ENCODE results near the gene TMED10. TPM values are rescaled to one million over a fixed set of nuclear protein-coding genes. Genes with fewer than 3 reads are reported as not detected.
A peak's percentile ranks its signal among the peaks of the same experiment; 100 is the strongest.
"Not testable (repeated sequence)": the region's sequence is repeated elsewhere in the genome, so short reads cannot be mapped to it uniquely, and the experiment has no call there.

The TMED10 gene
- total RNA-seq, 6 experiments from 2014 or later = 370 to 494 (median 430) TPM

GRCh38 chr14:75153295-75153694, 23.1 kb downstream of the TMED10 start:
- H3K27me3 Mint-ChIP-seq (ENCODE audit: insufficient read depth) = no peaks in the 10 kb centered on the region

GRCh38 chr14:75151851-75152250, 24.6 kb downstream of the TMED10 start:
- H3K4me1 Mint-ChIP-seq (ENCODE audit: low read depth) = peaks cover 47% of the 10 kb centered on the region
- peaks cover 18% of the 10 kb centered on the region for H3K36me3 Mint-ChIP-seq (ENCODE audit: low read depth)
- no peak for DNase-seq
- no peaks in the 10 kb centered on the region for H3K27me3 Mint-ChIP-seq (ENCODE audit: insufficient read depth)
- no peak overlapping the region for H3K27ac Mint-ChIP-seq
- H3K9me3 Mint-ChIP-seq = no peaks in the 10 kb centered on the region
- TF ChIP-seq, protein P1, sequence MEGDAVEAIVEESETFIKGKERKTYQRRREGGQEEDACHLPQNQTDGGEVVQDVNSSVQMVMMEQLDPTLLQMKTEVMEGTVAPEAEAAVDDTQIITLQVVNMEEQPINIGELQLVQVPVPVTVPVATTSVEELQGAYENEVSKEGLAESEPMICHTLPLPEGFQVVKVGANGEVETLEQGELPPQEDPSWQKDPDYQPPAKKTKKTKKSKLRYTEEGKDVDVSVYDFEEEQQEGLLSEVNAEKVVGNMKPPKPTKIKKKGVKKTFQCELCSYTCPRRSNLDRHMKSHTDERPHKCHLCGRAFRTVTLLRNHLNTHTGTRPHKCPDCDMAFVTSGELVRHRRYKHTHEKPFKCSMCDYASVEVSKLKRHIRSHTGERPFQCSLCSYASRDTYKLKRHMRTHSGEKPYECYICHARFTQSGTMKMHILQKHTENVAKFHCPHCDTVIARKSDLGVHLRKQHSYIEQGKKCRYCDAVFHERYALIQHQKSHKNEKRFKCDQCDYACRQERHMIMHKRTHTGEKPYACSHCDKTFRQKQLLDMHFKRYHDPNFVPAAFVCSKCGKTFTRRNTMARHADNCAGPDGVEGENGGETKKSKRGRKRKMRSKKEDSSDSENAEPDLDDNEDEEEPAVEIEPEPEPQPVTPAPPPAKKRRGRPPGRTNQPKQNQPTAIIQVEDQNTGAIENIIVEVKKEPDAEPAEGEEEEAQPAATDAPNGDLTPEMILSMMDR (IDR thresholded peaks at IDR 0.05) = no peak
- H3K4me3 Mint-ChIP-seq = no peak overlapping the region

More at GRCh38 chr14:75153295-75153694, 23.1 kb downstream of the TMED10 start:
- H3K4me1 Mint-ChIP-seq (ENCODE audit: low read depth) = peaks cover 39% of the 10 kb centered on the region
- H3K36me3 Mint-ChIP-seq (ENCODE audit: low read depth) = peaks cover 17% of the 10 kb centered on the region
- no peaks in the 10 kb centered on the region for H3K9me3 Mint-ChIP-seq
- no peak overlapping the region for H3K4me3 Mint-ChIP-seq
- no peak for DNase-seq
- H3K27ac Mint-ChIP-seq = no peak overlapping the region
- TF ChIP-seq, protein P1 (IDR thresholded peaks at IDR 0.05) = no peak

- Mint-ChIP-seq H3K4me1 (ENCODE audit: low read depth) (peaks cover 46% of the 10 kb centered on the region), H3K36me3 (ENCODE audit: low read depth) (peaks cover 27% of the 10 kb centered on the region)
- not testable (repeated sequence) for DNase-seq; H3K27me3 Mint-ChIP-seq (ENCODE audit: insufficient read depth); H3K4me3 Mint-ChIP-seq; H3K9me3 Mint-ChIP-seq; H3K27ac Mint-ChIP-seq
Measured at GRCh38 chr14:75150637-75151036, 25.8 kb downstream of the TMED10 start.

DNA sequence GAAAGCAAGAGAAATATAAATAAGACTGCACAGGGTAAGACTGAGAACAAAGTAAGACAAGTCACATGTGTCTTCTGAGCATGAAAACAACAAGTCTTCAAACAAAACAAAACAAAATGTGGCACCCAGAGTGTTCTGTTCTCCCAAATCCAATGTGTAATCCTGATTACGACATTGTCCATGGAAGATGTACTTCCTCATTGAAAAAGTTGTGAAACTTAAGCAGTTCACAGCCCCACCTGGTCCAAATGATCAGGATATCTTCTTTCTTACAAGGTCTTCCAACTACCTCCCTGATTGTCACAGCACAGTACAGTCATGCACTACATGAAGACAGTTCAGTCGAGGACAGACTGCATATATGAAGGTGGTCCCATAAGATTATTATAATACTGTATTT, 26.3 kb downstream of the TMED10 start:
- Mint-ChIP-seq H3K4me3 (no peak overlapping the region), H3K27me3 (ENCODE audit: insufficient read depth) (no peaks in the 10 kb centered on the region)

DNA sequence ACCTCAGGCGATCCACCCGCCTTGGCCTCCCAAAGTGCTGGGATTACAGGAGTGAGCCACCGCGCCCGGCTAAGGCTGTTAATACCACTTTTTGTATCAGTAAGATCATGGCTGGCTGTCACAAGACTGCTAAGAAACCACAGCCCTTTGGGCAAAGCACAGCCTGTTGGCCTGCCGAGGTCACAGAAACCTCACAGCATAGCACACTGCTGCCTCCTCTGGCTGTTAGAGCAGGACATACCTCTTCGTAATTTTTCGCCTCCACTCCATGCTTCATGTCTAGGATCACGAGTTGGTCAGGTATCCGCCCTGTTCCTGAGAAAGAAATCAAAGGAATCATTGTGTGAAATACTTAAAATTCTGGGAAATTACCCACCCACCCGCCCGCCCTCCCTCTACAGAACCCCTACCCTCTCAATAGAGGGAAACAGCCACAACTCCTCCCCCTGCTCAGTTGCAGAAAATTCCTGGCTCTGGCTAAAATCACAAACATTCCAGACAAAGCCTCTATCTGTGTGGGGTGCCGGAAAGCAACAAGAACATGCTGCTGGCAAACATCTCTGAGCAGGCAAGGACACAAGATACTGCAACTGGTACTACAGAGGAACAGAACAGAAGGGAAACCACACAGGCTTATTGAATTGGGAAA, 28.9 kb downstream of the TMED10 start:
- Mint-ChIP-seq H3K27me3 (ENCODE audit: insufficient read depth) (no peaks in the 10 kb centered on the region), H3K27ac (peak overlapping the region; percentile 73), H3K4me3 (no peak overlapping the region), H3K9me3 (no peaks in the 10 kb centered on the region), H3K36me3 (ENCODE audit: low read depth) (peaks cover 27% of the 10 kb centered on the region), H3K4me1 (ENCODE audit: low read depth) (peaks cover 40% of the 10 kb centered on the region)
- DNase-seq = peak; percentile 50
- TF ChIP-seq, protein P1 (IDR thresholded peaks at IDR 0.05) = peak; percentile 58

More for the DNA sequence above, 26.3 kb downstream of the TMED10 start:
- TF ChIP-seq, protein P1 (IDR thresholded peaks at IDR 0.05) = no peak
- H3K27ac Mint-ChIP-seq = no peak overlapping the region
- no peak for DNase-seq
- peaks cover 41% of the 10 kb centered on the region for H3K4me1 Mint-ChIP-seq (ENCODE audit: low read depth)
- peaks cover 27% of the 10 kb centered on the region for H3K36me3 Mint-ChIP-seq (ENCODE audit: low read depth)
- no peaks in the 10 kb centered on the region for H3K9me3 Mint-ChIP-seq

GRCh38 chr14:75144944-75145343, 31.5 kb downstream of the TMED10 start:
- Mint-ChIP-seq H3K27me3 (ENCODE audit: insufficient read depth) (no peaks in the 10 kb centered on the region), H3K4me1 (ENCODE audit: low read depth) (peaks cover 33% of the 10 kb centered on the region), H3K4me3 (no peak overlapping the region), H3K27ac (no peak overlapping the region), H3K36me3 (ENCODE audit: low read depth) (peaks cover 14% of the 10 kb centered on the region), H3K9me3 (no peaks in the 10 kb centered on the region)
- no peak for DNase-seq
- TF ChIP-seq, protein P1 (IDR thresholded peaks at IDR 0.05) = no peak
